Tibial nerve (tissue), 4 donors: Measurements from ENCODE around the gene VWA2. TPM values are rescaled to one million over a fixed set of nuclear protein-coding genes. Genes with fewer than 3 reads are reported as not detected.

Source experiments
- DNase-seq, 2 donors: peaks; one replicate each; pipeline ENCODE4 v3.0.0-alpha.2; 2019; ENCODE audit warnings: low spot score in 2 of 2
- H3K27ac ChIP-seq, 4 donors: fragments of 200-600 bp; sonication (generic) in 3 of 4; one replicate each; pipeline ENCODE4 v1.5.1; 2017 to 2019; ENCODE audit warnings: mild to moderate bottlenecking in 1 of 4
- H3K27me3 ChIP-seq, 2 donors: fragments of 200-600 bp; sonication (generic) in 1 of 2; one replicate each; pipeline versions ENCODE4 v1.5.1 to v1.6.0; 2017 to 2019
- H3K36me3 ChIP-seq, 3 donors: fragments of 200-600 bp; sonication (generic); one replicate each; pipeline ENCODE4 v1.5.1; 2018 to 2019
- H3K4me1 ChIP-seq, 4 donors: fragments of 200-600 bp; sonication (generic) in 3 of 4; one replicate each; pipeline ENCODE4 v1.5.1; 2017 to 2019
- H3K4me3 ChIP-seq, 4 donors: fragments of 200-600 bp; sonication (generic) in 3 of 4; one replicate each; pipeline ENCODE4 v1.5.1; 2017 to 2019; ENCODE audit warnings: mild to moderate bottlenecking in 1 of 4, moderate library complexity in 1 of 4
- H3K9me3 ChIP-seq, 4 donors: fragments of 200-600 bp; sonication (generic) in 3 of 4; one replicate each; pipeline ENCODE4 v1.5.1; 2017 to 2019
- CTCF ChIP-seq, 5 experiments: fragments of 200-600 bp in 3 of 5; fragments of 450-650 bp in 2 of 5; sonication (generic) in 3 of 5; IDR thresholded peaks; one replicate each; pipeline ENCODE4 v1.5.1; 2016 to 2019; ENCODE audit warnings: antibody characterized with exemption in 5 of 5, mild to moderate bottlenecking in 3 of 5, moderate library complexity in 2 of 5
- EP300 ChIP-seq, 2 donors: sonication (generic); formaldehyde crosslinking; IDR thresholded peaks; one replicate each; pipeline ENCODE4 v1.6.1; 2017; ENCODE audit warnings: antibody characterized with exemption in 2 of 2, mild to moderate bottlenecking in 1 of 2
- POLR2A ChIP-seq, 2 donors: fragments of 450-650 bp; IDR thresholded peaks; one replicate each; pipeline ENCODE4 v1.6.1; 2017; ENCODE audit warnings: antibody characterized with exemption in 2 of 2, mild to moderate bottlenecking in 2 of 2, moderate library complexity in 2 of 2
- WGBS, 2 donors: methylation state at CpG; one replicate each; pipeline ENCODE4 v1.1.5; 2018; 5-methylcytosine and 5-hydroxymethylcytosine counted together
- total RNA-seq, 4 donors: library from RNA; depleted of rRNA; stranded (reverse); fragments of >200 nt; gene quantifications; one replicate each; pipeline ENCODE4 v1.1.0, GENCODE V29; 2016

The VWA2 gene
- total RNA-seq, 4 donors from 2014 or later = 0.22 to 1.6 (median 1.0) TPM

- no peak for TF ChIP-seq EP300 (IDR thresholded peaks at IDR 0.05)
- TF ChIP-seq POLR2A (IDR thresholded peaks at IDR 0.05) = no peak
- no peak for TF ChIP-seq CTCF (IDR thresholded peaks at IDR 0.05)
- DNase-seq = no peak
Observed at GRCh38 chr10:114252092-114252491, 13.0 kb downstream of the VWA2 start.

GRCh38 chr10:114252883-114253282 is 13.8 kb downstream of the VWA2 start:
- Histone ChIP-seq H3K27me3 (no peaks in the 10 kb centered on the region), H3K9me3 (no peaks in the 10 kb centered on the region), H3K36me3 (no peaks in the 10 kb centered on the region), H3K27ac (no peak overlapping the region), H3K4me3 (no peak overlapping the region), H3K4me1 (peaks cover 0 to 7% (median 0%) of the 10 kb centered on the region in 4 donors)
- TF ChIP-seq EP300 (IDR thresholded peaks at IDR 0.05) (no peak), POLR2A (IDR thresholded peaks at IDR 0.05) (no peak), CTCF (IDR thresholded peaks at IDR 0.05) (no peak)
- 73 to 91% methylated on average over 3 to 4 of the region's 7 CpGs for WGBS, 2 donors
- no peak for DNase-seq

More at GRCh38 chr10:114252092-114252491, 13.0 kb downstream of the VWA2 start:
- Histone ChIP-seq H3K4me1 (no peaks in the 10 kb centered on the region), H3K4me3 (no peak overlapping the region), H3K27me3 (no peaks in the 10 kb centered on the region), H3K36me3 (no peaks in the 10 kb centered on the region), H3K27ac (no peak overlapping the region), H3K9me3 (no peaks in the 10 kb centered on the region)
- WGBS, 2 donors = 88 to 91% methylated on average over 5 of the region's 5 CpGs

GRCh38 chr10:114255227-114255626 is 16.2 kb downstream of the VWA2 start:
- no peak for DNase-seq
- no peaks in the 10 kb centered on the region for H3K36me3 ChIP-seq
- H3K9me3 ChIP-seq = no peaks in the 10 kb centered on the region
- TF ChIP-seq EP300 (IDR thresholded peaks at IDR 0.05) (no peak), POLR2A (IDR thresholded peaks at IDR 0.05) (no peak), CTCF (IDR thresholded peaks at IDR 0.05) (no peak)
- H3K27me3 ChIP-seq = no peaks in the 10 kb centered on the region
- no peak overlapping the region for H3K4me3 ChIP-seq
- WGBS, 2 donors = 88 to 94% methylated on average over 1 of the region's 1 CpG
- no peak overlapping the region for H3K27ac ChIP-seq
- peaks cover 0 to 18% (median 0%) of the 10 kb centered on the region in 4 donors for H3K4me1 ChIP-seq

DNA sequence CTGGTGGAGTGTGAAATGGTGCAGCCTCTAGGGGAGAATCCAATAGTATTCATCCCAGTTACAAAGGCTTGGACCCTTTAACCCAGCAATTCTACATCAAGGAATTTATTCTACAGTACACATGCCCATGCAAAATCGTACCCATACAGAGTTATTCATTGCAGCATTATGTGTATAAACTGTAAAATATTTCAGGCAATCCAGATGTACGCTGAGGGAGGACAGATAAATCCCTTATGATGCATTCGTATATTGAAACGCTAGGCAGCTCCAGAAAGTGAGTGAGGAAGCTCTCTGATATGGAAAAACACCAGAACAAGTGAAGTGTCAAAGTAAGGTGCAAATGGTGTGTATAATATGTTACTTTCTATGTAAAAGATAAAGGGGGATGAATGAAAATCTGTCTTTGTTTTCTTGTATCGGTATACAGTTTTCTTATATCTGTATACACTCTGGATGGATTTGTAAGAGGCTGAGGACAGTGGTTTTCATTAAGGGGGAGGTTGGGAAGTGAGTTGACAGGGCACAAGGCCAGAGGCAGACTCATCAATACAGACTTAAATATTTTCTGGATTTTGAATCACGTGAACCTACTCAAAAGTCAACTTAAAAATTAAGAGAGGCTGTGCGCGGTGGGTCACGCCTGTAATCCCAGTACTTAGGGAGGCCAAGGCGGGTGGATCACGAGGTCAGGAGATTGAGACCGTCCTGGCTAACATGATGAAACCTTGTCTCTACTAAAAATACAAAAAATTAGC is 17.1 kb downstream of the VWA2 start:
- no peak for DNase-seq
- Histone ChIP-seq H3K9me3 (no peaks in the 10 kb centered on the region), H3K27me3 (no peaks in the 10 kb centered on the region), H3K36me3 (no peaks in the 10 kb centered on the region), H3K4me1 (peaks cover 0 to 22% (median 0%) of the 10 kb centered on the region in 4 donors), H3K4me3 (no peak overlapping the region), H3K27ac (no peak overlapping the region)
- WGBS, 2 donors = 83 to 85% methylated on average over 12 of the region's 12 CpGs
- no peak for TF ChIP-seq POLR2A (IDR thresholded peaks at IDR 0.05)

GRCh38 chr10:114256822-114257221 is 17.8 kb downstream of the VWA2 start:
- Histone ChIP-seq H3K4me1 (peaks cover 0 to 22% (median 0%) of the 10 kb centered on the region in 4 donors), H3K27me3 (no peaks in the 10 kb centered on the region), H3K4me3 (no peak overlapping the region), H3K36me3 (no peaks in the 10 kb centered on the region), H3K9me3 (no peaks in the 10 kb centered on the region), H3K27ac (no peak overlapping the region)
- TF ChIP-seq EP300 (IDR thresholded peaks at IDR 0.05) = no peak
- TF ChIP-seq CTCF (IDR thresholded peaks at IDR 0.05) = no peak
- TF ChIP-seq POLR2A (IDR thresholded peaks at IDR 0.05) = no peak
- 77 to 78% methylated on average over 3 of the region's 3 CpGs for WGBS, 2 donors
- DNase-seq = no peak
